IMR-90 (cell line): ENCODE data around the gene IL1RAPL1. TPM values are rescaled to one million over a fixed set of nuclear protein-coding genes. Genes with fewer than 3 reads are reported as not detected.

Source experiments
- ATAC-seq: fragments of 200-7000 bp; cut with Tn5 transposase; 2 replicates; pipeline ENCODE4 v1.9.1; 2020; ENCODE audit warnings: low read depth, mild to moderate bottlenecking, moderate library complexity
- BruUV-seq: library from RNA; stranded (reverse); fragments of 400-500 nt; replicated peaks from 2 replicates; lab custom pipeline; 2021; lab: Mats Ljungman, UMichigan
- CTCF ChIA-PET: fragments of 300-600 bp; formaldehyde crosslinking; extraction: SDS; loops from one replicate; lab custom pipeline; 2021; ENCODE audit warnings: antibody characterized with exemption; lab: Yijun Ruan, JAX
- POLR2A ChIA-PET: fragments of 300-600 bp; sonication (Branson Sonifier 250); formaldehyde crosslinking; loops from one replicate; lab custom pipeline; 2022; ENCODE audit warnings: antibody characterized with exemption; ENCODE audit not compliant: unreplicated experiment; lab: Charles Lee
- DNase-seq: peaks from one replicate; pipeline ENCODE4 v3.0.0; 2013
- H2AFZ ChIP-seq: replicated peaks from 2 replicates; pipeline ENCODE3; 2013; ENCODE audit warnings: low read length, mild to moderate bottlenecking; ENCODE audit not compliant: poor library complexity
- H2AK5ac ChIP-seq: 2 replicates; pipeline ENCODE4 v1.6.1; 2013; ENCODE audit warnings: low read depth, low read length, inconsistent platforms
- H2AK9ac ChIP-seq: replicated peaks from 2 replicates; pipeline ENCODE3; 2013; ENCODE audit warnings: mild to moderate bottlenecking, low read depth, low read length, moderate library complexity; ENCODE audit not compliant: poor library complexity
- H2BK120ac ChIP-seq: 2 replicates; pipeline ENCODE4 v1.6.1; 2013; ENCODE audit warnings: low read depth, low read length, inconsistent platforms
- H2BK15ac ChIP-seq: 3 replicates; pipeline ENCODE4 v1.6.1; 2013; ENCODE audit warnings: low read depth, low read length, inconsistent platforms
- H2BK20ac ChIP-seq: 2 replicates; pipeline ENCODE4 v1.6.1; 2013; ENCODE audit warnings: low read depth, mild to moderate bottlenecking, inconsistent platforms, low read length, moderate library complexity
- H2BK5ac ChIP-seq: 2 replicates; pipeline ENCODE4 v1.6.1; 2013; ENCODE audit warnings: mild to moderate bottlenecking, low read depth, low read length, inconsistent platforms; ENCODE audit not compliant: poor library complexity, severe bottlenecking
- H3K14ac ChIP-seq: replicated peaks from 2 replicates; pipeline ENCODE4 v1.6.1; 2013; ENCODE audit warnings: low read depth, low read length, inconsistent platforms
- H3K18ac ChIP-seq: 2 replicates; pipeline ENCODE4 v1.6.1; 2013; ENCODE audit warnings: low read depth, low read length, control low read depth
- H3K23ac ChIP-seq: 2 replicates; pipeline ENCODE4 v1.6.1; 2013; ENCODE audit warnings: low read depth, low read length, inconsistent platforms
- H3K27ac ChIP-seq: 2 replicates; pipeline ENCODE4 v1.5.1; 2013; ENCODE audit warnings: mild to moderate bottlenecking, control low read depth, low read length; ENCODE audit not compliant: insufficient read depth
- H3K27me3 ChIP-seq: 2 replicates; pipeline ENCODE4 v1.6.1; 2013; ENCODE audit warnings: low read length; ENCODE audit not compliant: control insufficient read depth, insufficient read depth
- H3K36me3 ChIP-seq: 2 replicates; pipeline ENCODE4 v1.6.1; 2013; ENCODE audit warnings: low read length, mixed read lengths; ENCODE audit not compliant: control insufficient read depth, insufficient read depth
- H3K4ac ChIP-seq: 2 replicates; pipeline ENCODE4 v1.6.1; 2013; ENCODE audit warnings: low read depth, low read length, inconsistent platforms
- H3K4me1 ChIP-seq: 2 replicates; pipeline ENCODE4 v1.6.1; 2013; ENCODE audit warnings: low read length, mixed read lengths; ENCODE audit not compliant: control insufficient read depth, insufficient read depth
- H3K4me2 ChIP-seq: 2 replicates; pipeline ENCODE4 v1.6.1; 2013; ENCODE audit warnings: low read depth, mild to moderate bottlenecking, control low read depth, low read length, moderate library complexity
- H3K4me3 ChIP-seq: 2 replicates; pipeline ENCODE4 v1.5.1; 2013; ENCODE audit warnings: low read depth, mild to moderate bottlenecking, control low read depth, low read length, moderate library complexity; ENCODE audit not compliant: insufficient read depth
- H3K56ac ChIP-seq: 2 replicates; pipeline ENCODE4 v1.6.1; 2013; ENCODE audit warnings: low read length, inconsistent platforms; ENCODE audit not compliant: insufficient read depth; ENCODE audit errors: extremely low read depth
- H3K79me1 ChIP-seq, 2 experiments: 2 replicates each; pipeline ENCODE4 v1.6.1; 2013; ENCODE audit warnings: low read length in 2 of 2, inconsistent platforms in 1 of 2, low read depth in 1 of 2
- H3K9ac ChIP-seq: 2 replicates; pipeline ENCODE4 v1.6.1; 2013; ENCODE audit warnings: low read depth, low read length, control low read depth
- H3K9me1 ChIP-seq: 2 replicates; pipeline ENCODE4 v1.6.1; 2013; ENCODE audit warnings: low read length, inconsistent platforms; ENCODE audit not compliant: insufficient read depth
- H3K9me3 ChIP-seq: 2 replicates; pipeline ENCODE4 v1.6.1; 2013; ENCODE audit warnings: low read length; ENCODE audit not compliant: control insufficient read depth, insufficient read depth
- H4K20me1 ChIP-seq: 2 replicates; pipeline ENCODE4 v1.6.1; 2013; ENCODE audit warnings: low read length, inconsistent platforms; ENCODE audit not compliant: insufficient read depth
- H4K5ac ChIP-seq: 2 replicates; pipeline ENCODE4 v1.6.1; 2013; ENCODE audit warnings: mild to moderate bottlenecking, low read depth, low read length, control low read depth
- H4K8ac ChIP-seq, 2 experiments: 2 replicates each; pipeline ENCODE4 v1.6.1; 2013; ENCODE audit warnings: low read depth in 2 of 2, low read length in 2 of 2, control low read depth in 1 of 2, inconsistent platforms in 1 of 2
- H4K91ac ChIP-seq: 2 replicates; pipeline ENCODE4 v1.6.1; 2013; ENCODE audit warnings: low read depth, low read length, inconsistent platforms; ENCODE audit not compliant: insufficient read depth
- BHLHE40 ChIP-seq: fragments of 150-350 bp; IDR thresholded peaks from 2 replicates; pipeline ENCODE4 v1.6.1; 2016; ENCODE audit warnings: mild to moderate bottlenecking, low read depth, low read length
- CEBPB ChIP-seq: IDR thresholded peaks from 2 replicates; pipeline ENCODE4 v1.6.1; 2012; ENCODE audit warnings: low read depth, low read length, improper control_type of control experiment
- CHD1 ChIP-seq: IDR thresholded peaks from 2 replicates; pipeline ENCODE4 v1.6.1; 2012; ENCODE audit warnings: low read depth, low read length, improper control_type of control experiment
- CTCF ChIP-seq: conservative IDR thresholded peaks from 2 replicates; pipeline ENCODE4 v1.5.1; 2012; ENCODE audit warnings: mild to moderate bottlenecking, low read depth, low read length, improper control_type of control experiment
- ELK1 ChIP-seq: fragments of 150-350 bp; IDR thresholded peaks from 2 replicates; pipeline ENCODE4 v1.6.1; 2016; ENCODE audit warnings: low read depth, mild to moderate bottlenecking, low read length, moderate library complexity, borderline replicate concordance
- FOS ChIP-seq: fragments of 150-350 bp; IDR thresholded peaks from 2 replicates; pipeline ENCODE4 v1.6.1; 2016; ENCODE audit warnings: low read depth, low read length
- MAFK ChIP-seq: IDR thresholded peaks from 2 replicates; pipeline ENCODE4 v1.6.1; 2012; ENCODE audit warnings: low read depth, low read length, improper control_type of control experiment
- MAZ ChIP-seq: IDR thresholded peaks from 2 replicates; pipeline ENCODE4 v1.6.1; 2012; ENCODE audit warnings: low read depth, mild to moderate bottlenecking, low read length, improper control_type of control experiment, moderate library complexity, borderline replicate concordance
- MXI1 ChIP-seq: IDR thresholded peaks from 2 replicates; pipeline ENCODE4 v1.6.1; 2012; ENCODE audit warnings: low read depth, mild to moderate bottlenecking, low read length, moderate library complexity, borderline replicate concordance
- NFE2L2 ChIP-seq: fragments of 150-350 bp; IDR thresholded peaks from 2 replicates; pipeline ENCODE4 v1.6.1; 2016; ENCODE audit warnings: low read depth, mild to moderate bottlenecking, low read length
- POLR2A ChIP-seq: IDR thresholded peaks from 2 replicates; pipeline ENCODE4 v1.6.1; 2012; ENCODE audit warnings: mild to moderate bottlenecking, low read depth, low read length
- RAD21 ChIP-seq: IDR thresholded peaks from 2 replicates; pipeline ENCODE4 v1.6.1; 2012; ENCODE audit warnings: low read length, improper control_type of control experiment
- RCOR1 ChIP-seq: IDR thresholded peaks from 2 replicates; pipeline ENCODE4 v1.6.1; 2012; ENCODE audit warnings: mild to moderate bottlenecking, low read length, improper control_type of control experiment; ENCODE audit not compliant: insufficient replicate concordance
- RFX5 ChIP-seq: IDR thresholded peaks from 2 replicates; pipeline ENCODE4 v1.8.0; 2012; ENCODE audit warnings: low read depth, mild to moderate bottlenecking, low read length, moderate library complexity
- SMC3 ChIP-seq: fragments of 150-350 bp; IDR thresholded peaks from 2 replicates; pipeline ENCODE4 v1.6.1; 2016; ENCODE audit warnings: low read depth, mild to moderate bottlenecking, antibody characterized with exemption, low read length, moderate library complexity
- USF2 ChIP-seq: fragments of 150-350 bp; IDR thresholded peaks from 2 replicates; pipeline ENCODE4 v1.6.1; 2017; ENCODE audit warnings: mild to moderate bottlenecking, antibody characterized with exemption, low read length, low read depth
- WGBS, 2 experiments: methylation state at CpG; one replicate each; pipeline versions ENCODE4 v1.1.5 to v1.1.7; 2013; ENCODE audit warnings: missing lambda C conversion rate in 2 of 2; ENCODE audit not compliant: insufficient read length in 1 of 2; ENCODE audit errors: extremely low coverage in 2 of 2; 5-methylcytosine and 5-hydroxymethylcytosine counted together
- dilution Hi-C: fragments of 300-500 bp; cut with HindIII; formaldehyde crosslinking; loops from one replicate; pipeline ENCODE4 v1.14.3; 2018; ENCODE audit warnings: low sequenced_read_pairs; ENCODE audit not compliant: unreplicated experiment
- in situ Hi-C: fragments of 300-500 bp; cut with MboI; formaldehyde crosslinking; loops from 3 replicates; pipeline ENCODE4 v1.14.3; 2019; ENCODE audit warnings: low sequenced_read_pairs, inconsistent platforms, mixed read lengths
- intact Hi-C: fragments of 100-400 bp; cut with micrococcal nuclease; formaldehyde crosslinking; loops from 2 replicates; pipeline ENCODE4 v1.10.0; 2022
- polyA plus RNA-seq, 3 experiments: library from polyadenylated mRNA; depleted of rRNA; stranded (reverse); fragments of >200 nt; gene quantifications; 2 replicates each; pipeline ENCODE4 v1.2.3, GENCODE V29; 2012; ENCODE audit warnings: low replicate concordance in 1 of 3
- total RNA-seq: library from RNA; depleted of rRNA; stranded (reverse); fragments of >200 nt; gene quantifications from 2 replicates; pipeline ENCODE4 v1.2.3, GENCODE V29; 2012

IL1RAPL1 gene
- total and polyA plus RNA-seq, 2 of the 4 experiments (the other 2 are of a cell fraction) = 1.5 to 9.0 TPM

- H3K36me3 ChIP-seq = no peaks in the 10 kb centered on the region
- no peak overlapping the region for H3K27ac ChIP-seq
- H3K27me3 ChIP-seq = no peaks in the 10 kb centered on the region
- WGBS, 2 experiments = no CpG with 5 or more reads among the region's 4 CpGs
- no peak overlapping the region for H3K23ac ChIP-seq
- peak overlapping the region; percentile 82; the same call in 1 of the 2 replicates for H2BK120ac ChIP-seq
- peaks cover 0 to 3% of the 10 kb centered on the region in 2 experiments; a peak in 1 of 4 replicates for H3K79me1 ChIP-seq
- peaks cover 2% of the 10 kb centered on the region for H3K9me1 ChIP-seq
- peak overlapping the region; percentile 52 for H2BK5ac ChIP-seq
- in situ Hi-C loops = no loop called here
- H2BK15ac ChIP-seq = peak overlapping the region; percentile 38; the same call in 1 of the 3 replicates
- dilution Hi-C loops = no loop called here
- TF ChIP-seq RAD21 = no peak
- no peak for TF ChIP-seq ELK1
- no peak for TF ChIP-seq FOS
- no peak for TF ChIP-seq CEBPB
- no peak for TF ChIP-seq CTCF
- no peak for TF ChIP-seq BHLHE40
- no peak for TF ChIP-seq CHD1
- no peak for TF ChIP-seq NFE2L2
- no peak for TF ChIP-seq SMC3
- no peak for TF ChIP-seq RFX5
- no peak for TF ChIP-seq MAFK
- no peak for TF ChIP-seq MXI1
- no peak for TF ChIP-seq POLR2A
- TF ChIP-seq RCOR1 = no peak
- no peak for TF ChIP-seq USF2
- no peak for TF ChIP-seq MAZ
- ChIA-PET CTCF (no interaction called here), POLR2A (no interaction called here)
- H3K56ac ChIP-seq = no peak overlapping the region
- H4K5ac ChIP-seq = peak overlapping the region; percentile 9; the same call in 1 of the 2 replicates
- BruUV-seq = no TSS peak
- no peaks in the 10 kb centered on the region for H3K9me3 ChIP-seq
- H4K8ac ChIP-seq = peak overlapping the region; percentile 57 to 66; a peak in 2 of 4 replicates
- no peak overlapping the region; the same call in 1 of the 2 replicates for H3K4me2 ChIP-seq
- H3K4me1 ChIP-seq = peaks cover 4% of the 10 kb centered on the region
- peak overlapping the region; percentile 21; the same call in 1 of the 2 replicates for H4K91ac ChIP-seq
- DNase-seq (no peak), ATAC-seq (no peak)
- H3K4ac ChIP-seq = peak overlapping the region; percentile 74; the same call in 1 of the 2 replicates
- no peaks in the 10 kb centered on the region for H4K20me1 ChIP-seq
- no peak overlapping the region for H3K9ac ChIP-seq
- peak overlapping the region; percentile 88 for H3K14ac ChIP-seq
- no peak overlapping the region for H2AFZ ChIP-seq
- H2BK20ac ChIP-seq = peak overlapping the region; percentile 70
- H3K4me3 ChIP-seq = no peak overlapping the region; the same call in 1 of the 2 replicates
- peak overlapping the region; percentile 43; the same call in 1 of the 2 replicates for H2AK5ac ChIP-seq
- H2AK9ac ChIP-seq = no peak overlapping the region
- peak overlapping the region; percentile 2; the same call in 1 of the 2 replicates for H3K18ac ChIP-seq
- intact Hi-C loops = no loop called here
Observed at GRCh38 chrX:29659911-29660310, 1072.7 kb downstream of the IL1RAPL1 start.
